GM19043 (cell line): ENCODE measurements around the gene TENM3.

Experiments
- ATAC-seq: cut with Tn5 transposase; IDR thresholded peaks from one replicate; pipeline ENCODE4 v1.9.1; 2021; ENCODE audit warnings: low read depth; ENCODE audit not compliant: unreplicated experiment

Gene TENM3

GRCh38 chr4:182819751-182820150 lies 576.5 kb downstream of the TENM3 start:
- no peak for ATAC-seq

GRCh38 chr4:182822554-182822953 lies 579.4 kb downstream of the TENM3 start:
- no peak for ATAC-seq

GRCh38 chr4:182823576-182823975 lies 580.4 kb downstream of the TENM3 start:
- ATAC-seq = peak; percentile 64

- no peak for ATAC-seq
These were observed 581.8 kb downstream of the TENM3 start for GRCh38 chr4:182825003-182825402.

GRCh38 chr4:182825786-182826185 lies 582.6 kb downstream of the TENM3 start:
- no peak for ATAC-seq

GRCh38 chr4:182826391-182826790 lies 583.2 kb downstream of the TENM3 start:
- ATAC-seq = peak; percentile 53

- no peak for ATAC-seq
These were observed 584.0 kb downstream of the TENM3 start for GRCh38 chr4:182827166-182827565.

GRCh38 chr4:182827954-182828353 lies 584.8 kb downstream of the TENM3 start:
- no peak for ATAC-seq

- ATAC-seq = no peak
These were observed 585.3 kb downstream of the TENM3 start for GRCh38 chr4:182828360-182829025.

- ATAC-seq = no peak
These were observed 586.0 kb downstream of the TENM3 start for GRCh38 chr4:182829196-182829595.

- peak; percentile 37 for ATAC-seq
These were observed 588.2 kb downstream of the TENM3 start for GRCh38 chr4:182831376-182831775.

- ATAC-seq = no peak
These were observed 589.3 kb downstream of the TENM3 start for GRCh38 chr4:182832352-182833120.

- no peak for ATAC-seq
These were observed 592.0 kb downstream of the TENM3 start for GRCh38 chr4:182835006-182835740.

GRCh38 chr4:182837831-182838230 lies 594.6 kb downstream of the TENM3 start:
- ATAC-seq = no peak

- ATAC-seq = no peak
These were observed 595.3 kb downstream of the TENM3 start for GRCh38 chr4:182838535-182838934.

GRCh38 chr4:182839256-182839655 lies 596.1 kb downstream of the TENM3 start:
- no peak for ATAC-seq

GRCh38 chr4:182840108-182840507 lies 596.9 kb downstream of the TENM3 start:
- no peak for ATAC-seq

- no peak for ATAC-seq
These were observed 599.0 kb downstream of the TENM3 start for GRCh38 chr4:182842104-182842600.

GRCh38 chr4:182842759-182843390 lies 599.7 kb downstream of the TENM3 start:
- no peak for ATAC-seq

- ATAC-seq = no peak
These were observed 600.7 kb downstream of the TENM3 start for GRCh38 chr4:182843808-182844325.

GRCh38 chr4:182845618-182846017 lies 602.4 kb downstream of the TENM3 start:
- ATAC-seq = no peak
